Adipocyte (in vitro differentiated cells): Measurements from ENCODE around the gene PAK6.

ENCODE experiments used
- DNase-seq: peaks from one replicate; pipeline ENCODE4 v3.0.0-alpha.2; 2015; ENCODE audit warnings: low read depth
- H3K27me3 ChIP-seq: replicated peaks from 2 replicates; pipeline ENCODE4 v1.7.0; 2013; ENCODE audit warnings: mild to moderate bottlenecking, low read length, moderate library complexity; ENCODE audit not compliant: control insufficient read depth, insufficient read depth
- H3K36me3 ChIP-seq: 2 replicates; pipeline ENCODE4 v1.7.0; 2013; ENCODE audit warnings: low read length, mild to moderate bottlenecking, moderate library complexity; ENCODE audit not compliant: control insufficient read depth, insufficient read depth, severe bottlenecking
- H3K4me1 ChIP-seq: 2 replicates; pipeline ENCODE4 v1.7.0; 2013; ENCODE audit warnings: mild to moderate bottlenecking, low read length, moderate library complexity; ENCODE audit not compliant: control insufficient read depth, insufficient read depth
- H3K4me3 ChIP-seq: 2 replicates; pipeline ENCODE4 v1.7.0; 2013; ENCODE audit warnings: mild to moderate bottlenecking, low read length, moderate library complexity
- H3K9ac ChIP-seq: 2 replicates; pipeline ENCODE4 v1.7.0; 2013; ENCODE audit warnings: mild to moderate bottlenecking, low read length, moderate library complexity
- H3K9me3 ChIP-seq: 2 replicates; pipeline ENCODE4 v1.7.0; 2013; ENCODE audit warnings: mild to moderate bottlenecking, low read length, moderate library complexity; ENCODE audit not compliant: control insufficient read depth

Gene PAK6

GRCh38 chr15:40281057-40281800, 42.4 kb downstream of the PAK6 start:
- H3K9me3 ChIP-seq: no peaks in the 10 kb centered on the region
- peaks cover 17% of the 10 kb centered on the region for H3K4me1 ChIP-seq
- peaks cover 44% of the 10 kb centered on the region for H3K27me3 ChIP-seq
- DNase-seq: no peak
- H3K4me3 ChIP-seq: no peak overlapping the region
- no peaks in the 10 kb centered on the region for H3K36me3 ChIP-seq
- H3K9ac ChIP-seq: no peak overlapping the region

DNA sequence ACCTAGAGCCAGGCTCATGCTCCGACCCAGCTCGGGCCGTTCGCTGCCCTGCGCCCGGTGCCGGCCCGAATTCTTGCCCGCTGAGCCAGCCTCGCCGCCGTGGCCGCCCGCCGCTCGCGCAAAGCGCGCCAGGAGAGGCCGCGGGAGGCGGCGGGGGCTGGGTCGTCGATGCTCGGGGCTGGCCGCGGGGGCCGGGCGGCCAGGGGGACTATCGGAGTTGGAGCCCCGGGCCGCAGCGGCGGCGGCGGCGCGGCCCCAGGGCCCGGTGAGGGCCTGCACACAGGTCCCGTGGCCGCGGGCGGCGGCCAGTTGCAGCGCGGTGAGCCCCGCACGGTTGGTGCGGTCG, 42.9 kb downstream of the PAK6 start:
- peak overlapping the region; percentile 56 for H3K4me3 ChIP-seq
- DNase-seq: peak; percentile 21
- H3K9me3 ChIP-seq: no peaks in the 10 kb centered on the region
- no peak overlapping the region for H3K9ac ChIP-seq
- H3K4me1 ChIP-seq: peaks cover 17% of the 10 kb centered on the region
- H3K36me3 ChIP-seq: no peaks in the 10 kb centered on the region
- peaks cover 40% of the 10 kb centered on the region for H3K27me3 ChIP-seq

- Histone ChIP-seq H3K9ac (no peak overlapping the region), H3K4me1 (peaks cover 17% of the 10 kb centered on the region), H3K36me3 (no peaks in the 10 kb centered on the region), H3K9me3 (no peaks in the 10 kb centered on the region), H3K4me3 (peak overlapping the region; percentile 56), H3K27me3 (peaks cover 36% of the 10 kb centered on the region)
- DNase-seq: peak; percentile 36
Measured at GRCh38 chr15:40282147-40282868, 43.4 kb downstream of the PAK6 start.

DNA sequence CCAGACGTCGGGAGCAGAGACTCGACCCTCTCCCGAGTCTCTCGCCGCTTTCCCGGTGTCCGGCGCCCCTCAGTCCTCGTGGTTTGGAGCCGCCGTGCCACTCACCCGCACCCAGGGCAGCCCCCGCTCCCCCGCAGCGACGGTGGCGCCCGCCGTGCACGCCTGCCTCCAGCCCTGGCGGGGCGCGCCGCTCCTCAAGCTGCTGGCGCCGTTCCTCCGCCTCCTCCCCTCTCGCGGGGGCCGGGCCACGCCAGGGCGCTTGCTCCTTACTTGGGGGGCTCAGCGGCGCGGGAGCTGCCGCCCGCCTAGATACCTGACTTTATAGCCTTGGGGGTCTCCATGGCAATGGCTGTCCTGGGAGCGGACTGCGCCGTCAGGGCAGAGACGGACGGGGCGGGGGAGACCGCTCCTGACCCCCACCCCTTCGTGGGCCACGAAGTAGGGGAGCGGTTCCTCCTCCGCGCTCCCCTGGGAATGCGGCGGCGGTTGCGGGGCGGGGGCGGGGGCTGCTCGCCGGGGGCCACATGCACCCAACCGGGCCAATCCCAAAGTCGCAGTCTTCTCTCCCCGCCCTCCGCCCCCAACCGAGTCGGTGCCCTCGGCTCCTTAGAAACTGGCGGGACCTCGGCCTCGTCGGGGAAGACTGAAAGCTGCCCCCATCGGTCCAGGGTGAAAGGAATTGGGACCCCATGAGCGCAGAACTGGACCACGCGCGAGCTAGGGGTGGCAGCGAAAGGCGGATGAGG, 44.2 kb downstream of the PAK6 start, which contains the start of gene ANKRD63:
TSS of gene ANKRD63 (minus strand) at position 196 of the 746 bp plus-strand sequence. CDS start 478 bp downstream, outside the sequence.
- Histone ChIP-seq H3K36me3 (no peaks in the 10 kb centered on the region), H3K27me3 (peaks cover 29% of the 10 kb centered on the region), H3K9ac (no peak within 1 kb of the TSS), H3K4me1 (peaks cover 17% of the 10 kb centered on the region), H3K4me3 (peak within 1 kb of the TSS; percentile 56), H3K9me3 (no peaks in the 10 kb centered on the region)
- DNase-seq: peak; percentile 65

GRCh38 chr15:40283615-40284300, 44.9 kb downstream of the PAK6 start:
- DNase-seq: no peak
- Histone ChIP-seq H3K4me1 (peaks cover 17% of the 10 kb centered on the region), H3K9ac (no peak overlapping the region), H3K27me3 (peaks cover 27% of the 10 kb centered on the region), H3K9me3 (no peaks in the 10 kb centered on the region), H3K4me3 (no peak overlapping the region), H3K36me3 (no peaks in the 10 kb centered on the region)

GRCh38 chr15:40285151-40285550, 46.3 kb downstream of the PAK6 start:
- Histone ChIP-seq H3K27me3 (peaks cover 32% of the 10 kb centered on the region), H3K9me3 (no peaks in the 10 kb centered on the region), H3K36me3 (no peaks in the 10 kb centered on the region), H3K4me1 (peaks cover 15% of the 10 kb centered on the region), H3K9ac (no peak overlapping the region), H3K4me3 (no peak overlapping the region)
- DNase-seq: peak; percentile 63

DNA sequence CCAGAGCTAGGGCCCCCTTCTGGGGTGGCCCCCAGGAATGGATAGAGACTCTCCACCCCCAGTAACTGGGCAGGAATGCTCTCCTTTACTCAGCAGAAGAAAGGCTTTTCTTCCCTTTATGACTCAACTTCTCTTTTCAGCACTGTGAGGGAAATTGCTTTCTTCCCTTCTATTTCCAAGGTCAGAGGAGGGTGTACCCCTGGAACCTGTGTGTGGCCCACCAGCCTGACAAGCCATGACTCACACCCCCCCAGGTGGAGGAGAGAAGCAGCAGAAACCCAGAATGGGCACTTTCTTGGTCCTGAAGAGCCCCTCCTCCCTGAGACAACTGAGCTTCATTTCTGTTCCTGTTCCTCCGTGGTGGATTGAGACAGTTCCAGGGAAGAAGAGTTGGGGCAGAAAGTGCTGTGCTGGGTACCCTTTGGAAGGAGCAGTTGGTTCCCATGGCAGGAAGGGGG, 46.7 kb downstream of the PAK6 start:
- H3K9me3 ChIP-seq: no peaks in the 10 kb centered on the region
- H3K36me3 ChIP-seq: no peaks in the 10 kb centered on the region
- peak; percentile 53 for DNase-seq
- H3K27me3 ChIP-seq: peaks cover 32% of the 10 kb centered on the region
- H3K4me1 ChIP-seq: peaks cover 15% of the 10 kb centered on the region
- H3K9ac ChIP-seq: no peak overlapping the region
- no peak overlapping the region for H3K4me3 ChIP-seq

DNA sequence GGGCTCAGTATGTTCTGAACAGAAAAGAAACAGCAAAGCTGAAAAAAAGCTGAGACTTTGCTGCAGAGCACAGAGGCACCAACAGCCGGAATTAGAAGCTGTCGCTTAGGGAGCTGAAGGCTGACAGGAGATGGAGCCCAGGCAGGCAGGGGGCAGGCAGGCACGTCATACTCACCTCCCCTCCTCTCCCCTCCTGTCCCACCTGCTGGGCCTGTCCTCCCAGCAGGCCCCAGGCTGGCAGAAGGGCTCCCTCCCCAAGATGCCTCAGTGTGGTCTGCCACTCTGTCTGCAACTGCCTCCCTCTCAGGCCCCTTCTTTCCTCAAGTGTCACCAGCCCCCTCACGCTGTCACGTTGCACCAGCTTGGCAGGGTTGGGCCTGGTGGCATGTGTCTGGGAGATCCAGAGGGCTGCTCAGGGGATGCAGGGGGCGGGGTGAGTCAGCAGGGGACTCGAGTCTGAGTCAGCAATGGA, 47.2 kb downstream of the PAK6 start:
- Histone ChIP-seq H3K4me1 (peaks cover 15% of the 10 kb centered on the region), H3K9me3 (no peaks in the 10 kb centered on the region), H3K27me3 (peaks cover 27% of the 10 kb centered on the region), H3K36me3 (no peaks in the 10 kb centered on the region), H3K4me3 (no peak overlapping the region), H3K9ac (no peak overlapping the region)
- DNase-seq: no peak

- H3K9ac ChIP-seq: no peak overlapping the region
- H3K4me3 ChIP-seq: no peak overlapping the region
- H3K4me1 ChIP-seq: peaks cover 15% of the 10 kb centered on the region
- no peaks in the 10 kb centered on the region for H3K36me3 ChIP-seq
- DNase-seq: no peak
- H3K9me3 ChIP-seq: no peaks in the 10 kb centered on the region
- H3K27me3 ChIP-seq: peaks cover 25% of the 10 kb centered on the region
Measured at GRCh38 chr15:40286794-40287193, 47.9 kb downstream of the PAK6 start.

DNA sequence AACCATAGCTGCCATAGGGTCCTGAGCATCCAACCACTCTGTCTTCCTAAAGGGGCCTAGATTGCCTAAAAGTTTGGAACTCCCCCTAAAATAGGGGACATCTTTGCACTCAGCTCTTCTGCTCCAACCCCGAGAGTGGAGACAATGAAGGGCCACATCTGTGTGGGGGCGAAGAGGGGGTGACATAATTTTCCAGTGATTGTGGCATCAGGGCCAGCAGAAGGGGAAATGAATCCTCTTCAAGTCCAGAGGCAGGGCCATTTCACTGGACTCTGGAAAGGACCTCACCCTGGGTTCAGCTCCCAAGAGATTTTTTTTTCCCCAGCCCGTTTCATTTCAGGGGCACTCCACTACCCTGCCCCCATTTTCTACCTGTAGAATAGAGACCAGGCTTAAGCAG, 48.6 kb downstream of the PAK6 start:
- Histone ChIP-seq H3K36me3 (no peaks in the 10 kb centered on the region), H3K4me1 (peaks cover 11% of the 10 kb centered on the region), H3K9me3 (no peaks in the 10 kb centered on the region), H3K27me3 (peaks cover 32% of the 10 kb centered on the region), H3K4me3 (no peak overlapping the region), H3K9ac (no peak overlapping the region)
- DNase-seq: no peak
